ENCODE measurements around the gene PDSS2.
A peak's percentile ranks its signal among the peaks of the same experiment; 100 is the strongest.

Gene PDSS2, protein sequence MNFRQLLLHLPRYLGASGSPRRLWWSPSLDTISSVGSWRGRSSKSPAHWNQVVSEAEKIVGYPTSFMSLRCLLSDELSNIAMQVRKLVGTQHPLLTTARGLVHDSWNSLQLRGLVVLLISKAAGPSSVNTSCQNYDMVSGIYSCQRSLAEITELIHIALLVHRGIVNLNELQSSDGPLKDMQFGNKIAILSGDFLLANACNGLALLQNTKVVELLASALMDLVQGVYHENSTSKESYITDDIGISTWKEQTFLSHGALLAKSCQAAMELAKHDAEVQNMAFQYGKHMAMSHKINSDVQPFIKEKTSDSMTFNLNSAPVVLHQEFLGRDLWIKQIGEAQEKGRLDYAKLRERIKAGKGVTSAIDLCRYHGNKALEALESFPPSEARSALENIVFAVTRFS

DNA sequence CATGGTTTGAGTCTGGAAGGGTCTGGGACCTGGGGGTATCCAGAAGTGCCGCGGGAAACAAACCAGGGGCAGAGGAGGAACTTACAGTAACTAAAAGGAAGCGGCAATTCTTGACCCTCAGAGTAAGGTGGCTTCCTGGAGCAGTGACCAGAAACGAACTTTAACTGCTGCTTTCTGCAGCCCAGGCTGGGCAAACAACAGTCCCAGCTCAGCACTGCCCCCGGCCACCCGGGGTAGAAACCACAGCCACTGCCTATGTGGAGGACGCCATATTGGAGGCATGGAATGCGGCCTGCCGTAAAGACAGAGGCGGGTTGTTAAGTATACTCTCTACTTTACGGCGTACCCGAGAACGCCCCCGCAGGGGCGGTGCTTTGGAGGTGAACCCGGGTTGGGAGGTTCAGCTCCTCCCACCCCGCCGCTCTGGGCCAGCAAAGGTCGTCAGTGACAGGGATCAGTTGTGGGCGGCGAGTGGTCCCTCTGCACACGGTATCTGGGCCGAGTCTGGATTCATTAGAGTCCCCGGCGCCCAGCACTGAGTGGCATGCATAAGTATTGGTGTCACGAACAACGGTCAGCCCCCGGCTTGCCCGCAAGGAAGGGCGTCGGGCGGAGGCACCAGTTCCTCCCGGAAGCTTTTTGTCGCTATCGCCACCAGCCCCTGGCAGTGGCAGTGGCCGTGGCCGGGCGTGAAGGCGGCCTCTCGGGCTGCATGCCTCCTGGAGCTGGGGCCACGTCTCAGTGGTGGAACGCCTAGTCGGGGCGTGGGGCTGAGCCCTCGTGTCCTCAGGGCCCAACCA is at the start of gene PDSS2:
Gene PDSS2 (minus strand): TSS at position 282 of the 800 bp plus-strand sequence. CDS start 279 bp downstream, at position 3.
- H2AFZ ChIP-seq (ENCODE audit: low read length, unreplicated experiment) = peak within 1 kb of the TSS; percentile 78

DNA sequence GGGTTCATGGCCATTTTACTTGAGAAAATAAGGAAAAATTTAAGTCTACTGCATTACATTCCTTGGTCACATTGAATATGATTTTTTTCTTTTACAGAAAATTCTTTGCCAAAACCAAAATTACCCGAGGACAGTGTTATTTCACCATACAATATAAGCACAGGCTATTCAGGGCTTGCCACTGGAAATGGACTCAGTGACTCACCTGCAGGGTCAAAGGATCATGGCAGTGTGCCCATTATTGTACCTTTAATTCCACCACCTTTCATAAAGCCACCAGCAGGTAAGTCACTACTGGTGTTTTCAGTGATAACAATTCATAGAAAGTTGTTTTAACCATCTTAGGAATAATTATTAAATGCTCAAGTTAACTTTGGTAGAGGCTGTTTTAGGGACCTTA is 46.8 kb upstream of the PDSS2 start:
- H3K27me3 ChIP-seq (ENCODE audit: insufficient read depth, low read length) = peaks cover 5% of the 10 kb centered on the region; the same call in 1 of the 2 replicates
- no peak overlapping the region for H2AFZ ChIP-seq (ENCODE audit: low read length, unreplicated experiment)
- no peaks in the 10 kb centered on the region for H3K79me2 ChIP-seq (ENCODE audit: control insufficient read depth, insufficient read depth, low read length, unreplicated experiment)
- H3K27ac ChIP-seq (ENCODE audit: low read depth, low read length) = no peak overlapping the region
- no peaks in the 10 kb centered on the region for H3K4me1 ChIP-seq (ENCODE audit: control insufficient read depth, insufficient read depth, low read length, unreplicated experiment)
- no peak overlapping the region for H3K4me3 ChIP-seq (ENCODE audit: low read depth, low read length)
- no peaks in the 10 kb centered on the region for H3K36me3 ChIP-seq (ENCODE audit: insufficient read depth, low read length)

More for the DNA sequence above, at the start of gene PDSS2:
- Histone ChIP-seq H3K4me1 (ENCODE audit: control insufficient read depth, insufficient read depth, low read length, unreplicated experiment) (peaks cover 9% of the 10 kb centered on the region), H3K4me3 (ENCODE audit: low read depth, low read length) (peak within 1 kb of the TSS; percentile 96), H3K27me3 (ENCODE audit: insufficient read depth, low read length) (no peaks in the 10 kb centered on the region), H3K27ac (ENCODE audit: low read depth, low read length) (peak within 1 kb of the TSS; percentile 1; the same call in 1 of the 2 replicates), H3K36me3 (ENCODE audit: insufficient read depth, low read length) (no peaks in the 10 kb centered on the region), H3K79me2 (ENCODE audit: control insufficient read depth, insufficient read depth, low read length, unreplicated experiment) (peaks cover 21% of the 10 kb centered on the region)

DNA sequence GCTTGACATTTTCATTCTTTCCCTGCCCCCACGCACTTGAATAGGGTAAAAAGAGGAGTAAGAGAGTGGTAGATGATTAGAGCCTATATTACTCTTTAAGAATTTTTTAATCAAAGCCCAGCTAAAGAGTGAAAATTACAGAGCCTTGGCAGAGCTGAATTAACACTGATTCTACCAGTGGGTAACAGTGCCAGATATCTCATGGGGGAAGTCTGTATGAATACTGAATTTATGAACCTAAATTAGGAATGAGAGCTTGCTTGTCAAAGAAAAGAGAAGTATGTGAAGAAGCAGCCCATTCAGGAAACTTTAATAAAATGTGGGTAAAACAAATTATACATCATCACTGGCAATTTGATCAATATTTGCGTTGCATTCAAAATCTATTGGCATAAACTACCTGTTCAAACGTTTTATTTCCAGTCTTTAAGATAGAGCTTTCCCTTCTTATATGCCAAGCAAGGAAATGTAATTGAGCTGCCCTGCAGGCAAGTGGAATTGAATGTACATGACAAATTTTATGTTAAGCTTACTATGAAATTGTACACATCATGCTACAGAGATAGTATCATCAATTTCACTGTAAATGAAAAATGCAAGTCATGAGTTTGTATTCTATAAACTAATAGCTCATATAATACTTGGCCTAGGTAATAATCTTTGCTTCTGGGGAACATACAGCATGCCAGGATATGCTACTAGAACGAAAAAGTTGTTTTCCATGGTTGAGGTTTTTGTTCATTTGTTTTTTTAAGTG is 45.1 kb upstream of the PDSS2 start:
- peaks cover 5% of the 10 kb centered on the region; the same call in 1 of the 2 replicates for H3K27me3 ChIP-seq (ENCODE audit: insufficient read depth, low read length)
- no peaks in the 10 kb centered on the region for H3K4me1 ChIP-seq (ENCODE audit: control insufficient read depth, insufficient read depth, low read length, unreplicated experiment)
- no peaks in the 10 kb centered on the region for H3K36me3 ChIP-seq (ENCODE audit: insufficient read depth, low read length)
- no peak overlapping the region for H3K4me3 ChIP-seq (ENCODE audit: low read depth, low read length)
- no peaks in the 10 kb centered on the region for H3K79me2 ChIP-seq (ENCODE audit: control insufficient read depth, insufficient read depth, low read length, unreplicated experiment)
- H3K27ac ChIP-seq (ENCODE audit: low read depth, low read length) = no peak overlapping the region
- no peak overlapping the region for H2AFZ ChIP-seq (ENCODE audit: low read length, unreplicated experiment)

DNA sequence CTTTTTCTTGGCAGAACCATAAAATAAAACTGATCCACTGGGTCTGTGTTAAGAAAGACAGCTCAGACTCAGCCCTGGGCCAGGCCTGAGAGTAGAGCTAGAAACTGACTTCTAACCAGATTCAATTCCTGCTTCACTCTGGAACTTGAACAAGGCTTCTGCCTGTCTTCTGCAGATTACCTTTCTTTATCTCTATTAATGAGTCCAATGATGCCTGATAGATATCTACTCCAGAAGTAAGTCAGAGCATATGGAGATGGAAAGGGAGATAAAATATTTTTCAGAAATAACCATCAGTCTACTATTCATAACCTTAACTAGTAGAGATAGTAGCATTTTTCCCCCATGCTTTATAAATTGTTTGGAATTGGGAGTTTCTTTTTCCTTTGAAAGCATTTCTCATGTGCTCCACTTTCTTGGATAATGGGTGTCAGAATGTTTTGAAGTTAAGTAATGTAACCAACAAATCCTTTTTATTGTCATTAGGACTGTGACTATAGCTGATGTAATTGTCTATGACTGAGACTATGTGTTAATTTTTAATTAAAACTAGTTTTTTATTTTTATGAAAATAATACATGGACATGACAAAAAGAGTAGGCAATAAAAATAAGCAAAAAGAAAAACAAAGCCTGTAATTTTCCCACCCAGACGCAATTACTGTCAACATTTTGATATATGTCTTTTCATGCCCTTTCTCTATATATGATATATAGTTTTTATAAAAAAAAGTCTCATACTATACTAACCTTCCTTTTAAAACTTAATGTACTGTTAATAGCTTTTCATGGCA is 37.7 kb upstream of the PDSS2 start:
- Histone ChIP-seq H3K4me1 (ENCODE audit: control insufficient read depth, insufficient read depth, low read length, unreplicated experiment) (peaks cover 14% of the 10 kb centered on the region), H3K4me3 (ENCODE audit: low read depth, low read length) (no peak overlapping the region), H2AFZ (ENCODE audit: low read length, unreplicated experiment) (no peak overlapping the region), H3K27ac (ENCODE audit: low read depth, low read length) (no peak overlapping the region), H3K36me3 (ENCODE audit: insufficient read depth, low read length) (no peaks in the 10 kb centered on the region), H3K79me2 (ENCODE audit: control insufficient read depth, insufficient read depth, low read length, unreplicated experiment) (no peaks in the 10 kb centered on the region), H3K27me3 (ENCODE audit: insufficient read depth, low read length) (no peaks in the 10 kb centered on the region)

DNA sequence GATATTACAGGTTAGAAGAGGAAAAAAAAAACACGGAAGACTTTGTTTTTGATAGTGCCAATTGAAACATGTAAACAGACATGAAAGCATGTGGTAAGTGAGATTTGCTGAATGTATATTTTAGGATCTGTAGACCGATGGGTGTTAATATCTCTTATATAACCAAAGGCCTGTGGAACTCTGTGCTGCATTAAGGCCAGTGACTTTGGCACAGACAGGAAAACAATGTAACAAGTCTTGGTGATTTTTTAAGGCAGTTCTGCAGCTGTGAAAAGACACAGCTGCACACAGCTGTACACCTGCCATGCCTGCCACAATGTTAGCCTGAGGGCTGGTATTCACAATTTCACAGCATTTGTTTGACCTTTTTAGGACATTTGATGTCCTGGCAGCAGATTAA is 36.6 kb upstream of the PDSS2 start:
- Histone ChIP-seq H3K4me3 (ENCODE audit: low read depth, low read length) (no peak overlapping the region), H3K79me2 (ENCODE audit: control insufficient read depth, insufficient read depth, low read length, unreplicated experiment) (no peaks in the 10 kb centered on the region), H3K4me1 (ENCODE audit: control insufficient read depth, insufficient read depth, low read length, unreplicated experiment) (peaks cover 21% of the 10 kb centered on the region), H3K27ac (ENCODE audit: low read depth, low read length) (no peak overlapping the region), H2AFZ (ENCODE audit: low read length, unreplicated experiment) (no peak overlapping the region), H3K27me3 (ENCODE audit: insufficient read depth, low read length) (peaks cover 6% of the 10 kb centered on the region; the same call in 1 of the 2 replicates), H3K36me3 (ENCODE audit: insufficient read depth, low read length) (no peaks in the 10 kb centered on the region)

DNA sequence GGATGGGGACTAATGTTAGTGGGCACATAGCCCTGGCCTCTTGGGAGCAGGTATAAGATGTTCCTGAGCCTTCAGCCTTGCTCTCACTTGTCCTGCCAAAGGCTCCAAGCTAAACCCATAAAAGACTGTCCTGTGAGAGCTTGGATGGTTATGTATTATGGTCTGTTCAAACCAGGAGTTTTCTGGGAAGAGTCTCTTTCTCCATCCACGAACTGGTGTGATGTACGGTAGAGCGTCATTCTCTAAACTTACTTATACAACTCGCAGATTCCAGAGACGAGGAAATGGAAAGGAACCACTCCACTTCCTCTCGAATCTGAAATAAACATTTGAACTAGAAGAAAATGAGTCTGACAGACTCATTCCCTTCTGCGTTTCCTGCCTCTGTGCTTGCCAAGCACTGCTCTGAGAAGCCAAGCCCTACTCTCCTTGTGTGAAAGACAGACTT is 35.9 kb upstream of the PDSS2 start:
- Histone ChIP-seq H3K4me3 (ENCODE audit: low read depth, low read length) (peak overlapping the region; percentile 39), H3K36me3 (ENCODE audit: insufficient read depth, low read length) (no peaks in the 10 kb centered on the region), H2AFZ (ENCODE audit: low read length, unreplicated experiment) (no peak overlapping the region), H3K27me3 (ENCODE audit: insufficient read depth, low read length) (peaks cover 13% of the 10 kb centered on the region; the same call in 1 of the 2 replicates), H3K4me1 (ENCODE audit: control insufficient read depth, insufficient read depth, low read length, unreplicated experiment) (peaks cover 21% of the 10 kb centered on the region), H3K27ac (ENCODE audit: low read depth, low read length) (no peak overlapping the region), H3K79me2 (ENCODE audit: control insufficient read depth, insufficient read depth, low read length, unreplicated experiment) (no peaks in the 10 kb centered on the region)

DNA sequence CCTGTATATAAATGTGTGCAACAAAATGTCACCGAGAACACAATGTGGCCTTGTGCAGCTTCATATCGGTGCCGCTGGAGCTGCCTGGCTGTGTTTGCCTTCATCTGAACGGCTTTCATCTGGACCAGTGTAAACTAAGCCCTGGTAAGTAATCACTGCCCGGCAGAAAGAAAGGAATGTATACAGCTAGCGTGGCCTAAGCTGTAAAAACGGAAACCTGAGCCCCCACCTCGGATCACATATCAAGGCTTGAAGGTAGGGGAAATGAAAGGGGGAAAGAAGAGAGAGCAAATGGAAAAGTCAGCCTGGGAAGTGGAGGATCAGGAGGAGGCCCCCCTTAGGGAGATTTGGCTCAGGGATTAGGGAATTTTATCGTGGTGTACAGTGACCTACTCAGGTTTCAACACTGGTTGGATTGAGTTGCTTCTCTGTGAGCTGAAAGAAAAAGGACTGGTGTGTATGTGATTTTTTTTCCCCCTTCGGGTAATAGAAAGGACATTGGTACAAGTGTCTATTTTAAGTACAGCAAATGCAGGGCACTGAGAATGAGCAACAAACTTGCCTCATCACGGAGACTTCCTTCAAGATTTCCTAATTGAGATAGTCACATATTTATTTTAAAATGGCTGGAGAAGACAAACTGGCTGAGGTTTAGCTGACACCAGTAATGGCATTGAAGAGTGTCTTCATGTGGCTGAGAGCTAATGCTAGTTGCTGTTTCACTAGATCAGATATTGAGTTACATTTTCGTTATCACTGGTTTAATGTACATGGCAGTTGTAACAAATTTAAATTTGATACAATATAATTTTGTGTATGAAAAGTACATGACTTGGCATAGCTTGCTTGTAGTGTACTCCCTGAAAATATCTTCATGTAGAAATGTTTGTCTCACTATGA is 34.0 kb upstream of the PDSS2 start:
- H3K27me3 ChIP-seq (ENCODE audit: insufficient read depth, low read length) = peaks cover 25% of the 10 kb centered on the region
- H3K79me2 ChIP-seq (ENCODE audit: control insufficient read depth, insufficient read depth, low read length, unreplicated experiment) = no peaks in the 10 kb centered on the region
- peaks cover 21% of the 10 kb centered on the region for H3K4me1 ChIP-seq (ENCODE audit: control insufficient read depth, insufficient read depth, low read length, unreplicated experiment)
- no peak overlapping the region for H2AFZ ChIP-seq (ENCODE audit: low read length, unreplicated experiment)
- H3K36me3 ChIP-seq (ENCODE audit: insufficient read depth, low read length) = no peaks in the 10 kb centered on the region
- H3K4me3 ChIP-seq (ENCODE audit: low read depth, low read length) = 0 out of 2 replicates have a peak overlapping the region, but pooled peaks have one; percentile 0
- no peak overlapping the region for H3K27ac ChIP-seq (ENCODE audit: low read depth, low read length)

DNA sequence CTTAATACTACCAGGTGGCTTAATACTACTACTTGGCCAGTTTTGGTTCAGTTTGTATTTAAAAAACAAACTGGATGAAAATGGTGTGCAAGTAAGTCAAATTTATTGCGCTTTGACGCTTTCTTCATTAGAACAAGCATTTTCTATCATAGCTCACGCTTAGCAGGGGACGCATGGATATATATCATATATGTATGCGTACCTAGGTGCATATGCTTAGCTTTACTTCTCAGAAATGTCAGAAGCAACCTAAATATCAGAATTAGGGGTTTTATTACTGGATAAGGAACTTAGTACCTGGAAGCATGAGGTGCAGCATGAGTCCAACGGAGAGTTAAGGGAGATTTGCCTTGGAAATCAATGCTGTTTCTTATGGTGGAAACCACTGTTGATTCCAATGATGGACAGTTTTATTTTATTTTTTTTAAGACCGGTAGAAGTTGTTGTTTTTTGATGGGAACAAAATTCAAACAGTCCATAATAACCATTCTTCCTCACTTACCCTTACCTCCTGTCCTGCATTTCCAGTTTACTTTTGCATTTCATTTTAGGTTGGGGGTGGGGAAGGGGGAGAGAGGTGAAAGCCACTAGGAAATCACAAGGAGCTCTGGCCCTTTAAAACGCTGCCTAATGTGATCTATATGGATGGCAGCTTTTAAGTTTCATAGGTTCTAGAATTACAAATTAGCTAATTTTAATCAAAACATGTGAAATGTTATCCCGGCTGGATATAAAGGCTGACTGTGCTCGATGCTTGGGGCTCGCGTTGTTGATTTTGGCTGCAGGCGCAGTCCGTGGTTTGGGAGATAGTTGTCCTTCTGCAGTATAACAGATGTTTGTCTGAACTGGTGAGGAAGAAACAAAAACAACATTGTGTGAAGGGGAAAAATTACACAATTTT is 32.6 kb upstream of the PDSS2 start:
- peaks cover 21% of the 10 kb centered on the region for H3K4me1 ChIP-seq (ENCODE audit: control insufficient read depth, insufficient read depth, low read length, unreplicated experiment)
- H3K79me2 ChIP-seq (ENCODE audit: control insufficient read depth, insufficient read depth, low read length, unreplicated experiment) = no peaks in the 10 kb centered on the region
- H3K27me3 ChIP-seq (ENCODE audit: insufficient read depth, low read length) = peaks cover 39% of the 10 kb centered on the region
- no peak overlapping the region for H2AFZ ChIP-seq (ENCODE audit: low read length, unreplicated experiment)
- H3K27ac ChIP-seq (ENCODE audit: low read depth, low read length) = no peak overlapping the region
- peak overlapping the region; percentile 88 for H3K4me3 ChIP-seq (ENCODE audit: low read depth, low read length)
- H3K36me3 ChIP-seq (ENCODE audit: insufficient read depth, low read length) = no peaks in the 10 kb centered on the region
